ENCODE results near the gene MRNIP. TPM values are rescaled to one million over a fixed set of nuclear protein-coding genes. Genes with fewer than 3 reads are reported as not detected.
A peak's percentile ranks its signal among the peaks of the same experiment; 100 is the strongest.
"Not testable (repeated sequence)": the region's sequence is repeated elsewhere in the genome, so short reads cannot be mapped to it uniquely, and the experiment has no call there.

MRNIP gene
- total RNA-seq, 1 donor: 13.2 TPM

DNA sequence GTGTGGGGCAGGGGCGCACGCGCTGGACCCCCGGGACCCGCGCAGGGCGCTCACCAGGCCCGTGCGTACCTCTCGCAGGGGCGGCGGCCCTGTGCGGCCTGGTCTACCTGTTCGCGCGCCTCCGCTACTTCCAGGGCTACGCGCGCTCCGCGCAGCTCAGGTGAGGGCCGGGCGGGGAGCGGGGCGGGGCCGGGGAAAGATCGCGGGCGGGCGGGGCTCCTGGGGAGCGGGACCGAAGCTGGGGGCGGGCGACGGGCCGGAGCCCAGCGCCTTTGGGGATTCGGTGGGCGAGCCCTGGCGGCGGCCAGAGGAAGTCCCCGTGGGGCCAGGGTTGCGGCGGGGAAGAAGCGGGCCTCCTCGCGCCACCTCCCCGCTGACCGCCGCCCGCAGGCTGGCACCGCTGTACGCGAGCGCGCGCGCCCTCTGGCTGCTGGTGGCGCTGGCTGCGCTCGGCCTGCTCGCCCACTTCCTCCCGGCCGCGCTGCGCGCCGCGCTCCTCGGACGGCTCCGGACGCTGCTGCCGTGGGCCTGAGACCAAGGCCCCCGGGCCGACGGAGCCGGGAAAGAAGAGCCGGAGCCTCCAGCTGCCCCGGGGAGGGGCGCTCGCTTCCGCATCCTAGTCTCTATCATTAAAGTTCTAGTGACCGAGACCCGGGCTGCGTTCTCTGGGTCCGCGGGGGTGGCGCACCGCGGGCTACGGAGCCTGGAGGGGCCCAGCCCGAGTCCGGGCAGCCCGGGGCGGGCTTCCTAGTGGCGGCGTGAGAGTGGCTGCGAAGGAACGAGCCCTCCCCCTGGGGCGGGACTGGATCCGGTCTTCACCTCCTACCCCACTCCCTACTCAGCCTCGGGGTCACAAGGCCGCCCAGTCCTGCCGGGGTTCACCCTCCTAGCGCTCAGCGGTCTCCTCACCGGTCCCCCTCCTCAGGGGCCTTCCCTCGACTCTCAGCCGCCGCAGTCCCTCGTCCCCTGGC is 62.5 kb downstream of the MRNIP start:
- no peaks in the 10 kb centered on the region for H3K27me3 ChIP-seq (ENCODE audit: insufficient read depth, low read length)
- H3K4me1 ChIP-seq (ENCODE audit: insufficient read depth, low read length): peaks cover 48% of the 10 kb centered on the region
- no peaks in the 10 kb centered on the region for H3K9me3 ChIP-seq (ENCODE audit: low read depth, low read length)
- H3K4me3 ChIP-seq (ENCODE audit: low read length): peak overlapping the region; percentile 38

DNA sequence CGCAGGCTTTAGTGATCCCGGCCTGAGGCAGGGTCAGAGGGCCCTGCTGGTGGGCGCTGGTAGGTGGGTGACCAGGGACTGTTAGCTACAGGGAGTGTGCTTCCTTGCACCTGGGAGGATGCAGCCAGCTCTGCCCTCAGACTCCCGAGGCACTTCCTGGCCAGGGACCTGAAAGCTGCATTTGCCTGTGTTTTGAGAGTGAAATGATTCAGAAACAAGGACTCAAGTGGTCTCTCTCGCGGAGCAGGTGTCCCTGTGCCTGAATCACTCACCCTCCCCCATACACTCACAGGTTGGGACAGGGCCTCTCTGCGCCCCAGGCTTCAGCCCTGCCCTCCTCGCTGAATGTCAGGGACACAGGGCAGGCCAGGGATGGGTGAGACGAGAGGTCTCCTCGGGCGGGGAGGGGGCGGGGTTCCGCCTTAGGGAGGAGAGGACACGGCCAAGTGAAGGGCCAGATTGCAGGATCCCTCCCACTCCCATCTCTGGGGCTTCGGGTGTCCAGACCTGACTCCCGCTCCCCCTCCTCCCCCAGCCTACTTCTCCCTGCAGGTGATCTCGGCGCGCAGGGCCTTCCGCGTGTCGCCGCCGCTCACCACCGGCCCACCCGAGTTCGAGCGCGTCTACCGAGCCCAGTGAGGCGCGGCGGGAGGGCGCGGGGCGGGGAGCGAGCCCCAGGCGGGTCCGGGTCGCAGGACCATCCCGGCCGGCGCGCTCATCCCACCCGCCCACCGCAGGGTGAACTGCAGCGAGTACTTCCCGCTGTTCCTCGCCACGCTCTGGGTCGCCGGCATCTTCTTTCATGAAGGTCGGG is 63.4 kb downstream of the MRNIP start:
- H3K4me3 ChIP-seq (ENCODE audit: low read length): peak overlapping the region; percentile 38
- peaks cover 48% of the 10 kb centered on the region for H3K4me1 ChIP-seq (ENCODE audit: insufficient read depth, low read length)
- no peaks in the 10 kb centered on the region for H3K27me3 ChIP-seq (ENCODE audit: insufficient read depth, low read length)
- H3K9me3 ChIP-seq (ENCODE audit: low read depth, low read length): no peaks in the 10 kb centered on the region

DNA sequence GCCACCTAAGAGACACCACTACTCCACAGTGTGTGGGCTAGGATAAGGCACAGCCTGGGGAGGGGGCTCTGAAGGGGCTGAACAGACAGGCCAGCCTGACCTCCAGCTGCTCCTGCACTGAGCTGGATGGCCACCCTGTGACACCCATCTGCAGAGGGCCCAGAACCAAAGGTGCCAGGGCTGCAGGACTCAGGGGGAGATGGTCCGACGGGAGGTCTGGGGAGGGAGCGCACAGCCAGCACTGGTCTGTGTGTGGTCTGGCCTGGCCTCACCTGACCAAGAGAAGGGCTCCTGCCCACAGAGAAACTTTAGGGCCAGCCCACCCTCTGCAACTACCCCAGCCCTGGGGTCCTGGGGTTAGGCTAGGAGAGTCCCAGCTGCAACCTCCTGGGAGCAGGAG is 64.0 kb downstream of the MRNIP start:
- Histone ChIP-seq H3K4me3 (ENCODE audit: low read length) (no peak overlapping the region), H3K4me1 (ENCODE audit: insufficient read depth, low read length) (peaks cover 48% of the 10 kb centered on the region), H3K9me3 (ENCODE audit: low read depth, low read length) (no peaks in the 10 kb centered on the region), H3K27me3 (ENCODE audit: insufficient read depth, low read length) (no peaks in the 10 kb centered on the region)

DNA sequence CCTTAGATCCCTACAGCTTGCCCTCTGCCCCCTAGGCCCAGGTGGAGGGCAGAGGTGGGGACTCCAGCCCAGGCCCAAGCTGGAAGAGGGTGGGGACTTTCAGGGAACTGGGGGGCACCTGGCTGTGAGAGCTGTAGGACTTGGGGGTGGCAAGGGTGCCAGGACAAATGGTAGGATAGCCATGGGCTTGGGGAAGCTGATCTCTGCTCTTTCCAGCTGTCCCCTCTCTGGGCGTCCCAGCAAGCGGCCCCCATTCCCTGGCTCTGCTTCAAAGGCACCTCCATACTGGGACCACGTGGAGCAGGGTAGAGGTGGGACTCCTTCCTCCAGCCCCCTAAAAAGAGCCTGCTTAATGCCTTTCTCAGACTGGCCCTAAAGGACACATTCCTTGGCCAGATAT is 64.4 kb downstream of the MRNIP start:
- H3K4me3 ChIP-seq (ENCODE audit: low read length): no peak overlapping the region
- peaks cover 48% of the 10 kb centered on the region for H3K4me1 ChIP-seq (ENCODE audit: insufficient read depth, low read length)

DNA sequence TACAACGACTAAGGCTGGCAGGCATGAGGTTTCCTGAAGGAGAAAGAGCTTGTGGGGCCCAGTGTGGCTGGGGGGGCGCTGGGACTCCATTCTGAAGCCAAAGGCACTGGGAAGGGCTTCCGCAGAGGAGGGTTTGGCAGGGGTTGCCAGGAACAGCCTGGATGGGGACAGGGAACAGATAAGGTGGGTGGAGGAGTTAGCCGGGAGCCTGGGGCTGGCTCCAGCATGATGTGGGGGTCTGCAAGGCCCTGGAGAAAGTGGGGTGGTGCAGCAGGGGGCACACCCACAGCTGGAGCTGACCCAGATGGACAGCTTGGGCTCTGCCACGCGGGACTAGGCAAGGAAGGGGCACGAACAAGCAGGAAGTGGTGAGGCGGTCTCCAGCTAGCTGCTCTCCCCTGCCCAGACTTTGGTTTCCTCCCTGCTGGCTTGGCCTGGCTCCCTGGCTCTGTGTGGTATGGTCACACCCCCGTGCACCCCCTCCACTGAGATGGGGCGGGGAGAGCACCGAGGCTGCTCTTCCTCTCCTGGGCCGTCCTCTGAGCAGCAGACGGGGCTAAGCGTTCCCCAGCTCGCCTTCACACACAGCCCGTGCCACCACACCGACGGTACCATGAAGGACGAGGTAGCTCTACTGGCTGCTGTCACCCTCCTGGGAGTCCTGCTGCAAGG is 65.0 kb downstream of the MRNIP start, which contains the start of gene LTC4S:
Gene LTC4S (plus strand): TSS at position 519 of the 672 bp plus-strand sequence. CDS start 95 bp downstream, at position 614.
- Histone ChIP-seq H3K9me3 (ENCODE audit: low read depth, low read length) (no peaks in the 10 kb centered on the region), H3K4me1 (ENCODE audit: insufficient read depth, low read length) (peaks cover 48% of the 10 kb centered on the region), H3K4me3 (ENCODE audit: low read length) (no peak within 1 kb of the TSS), H3K27me3 (ENCODE audit: insufficient read depth, low read length) (no peaks in the 10 kb centered on the region)

More for the DNA sequence above, 64.4 kb downstream of the MRNIP start:
- Histone ChIP-seq H3K27me3 (ENCODE audit: insufficient read depth, low read length) (no peaks in the 10 kb centered on the region), H3K9me3 (ENCODE audit: low read depth, low read length) (no peaks in the 10 kb centered on the region)

DNA sequence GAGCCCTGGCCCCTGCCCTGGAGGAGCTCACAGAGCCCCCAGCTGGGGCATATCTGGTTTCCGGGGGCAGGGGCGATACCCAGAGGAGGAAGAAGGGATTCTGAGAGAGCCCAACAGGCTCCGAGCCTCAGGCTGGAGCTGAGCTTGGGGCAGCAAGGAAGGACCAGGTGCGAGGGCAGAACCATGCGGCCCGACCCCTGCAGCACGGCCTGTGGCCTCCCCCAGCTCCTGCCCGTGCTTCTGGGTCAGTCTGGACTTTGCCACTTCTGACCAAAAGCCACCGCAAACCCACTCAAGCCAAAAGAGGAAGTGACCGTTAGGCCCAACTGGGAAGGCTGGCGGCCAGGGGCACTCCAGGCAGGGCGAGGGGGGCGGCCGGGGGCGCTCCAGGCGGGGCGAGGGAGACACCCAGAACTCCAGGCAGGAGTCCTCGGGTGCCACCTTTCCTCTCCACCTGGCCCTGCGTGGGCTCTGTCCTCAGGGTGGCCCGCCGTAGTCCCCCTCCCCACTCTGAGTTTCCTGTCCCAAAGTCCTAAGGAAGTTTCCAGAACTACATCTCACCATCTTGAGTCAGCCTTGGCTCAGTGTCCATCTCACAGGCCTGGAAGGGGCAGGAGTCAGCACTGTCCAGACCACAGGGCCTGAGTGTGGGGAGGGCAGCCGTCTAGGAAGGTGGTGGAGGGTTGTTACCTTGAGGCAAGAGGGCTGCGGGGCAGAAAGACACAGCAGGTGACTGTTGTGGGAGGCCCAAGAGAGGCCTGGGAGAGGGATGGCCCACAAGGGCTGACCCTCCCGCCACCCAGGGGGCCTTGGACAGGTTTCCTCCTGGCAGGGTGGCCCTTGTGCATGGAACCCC is 65.8 kb downstream of the MRNIP start:
- Histone ChIP-seq H3K4me3 (ENCODE audit: low read length) (no peak overlapping the region), H3K27me3 (ENCODE audit: insufficient read depth, low read length) (no peaks in the 10 kb centered on the region), H3K9me3 (ENCODE audit: low read depth, low read length) (no peaks in the 10 kb centered on the region), H3K4me1 (ENCODE audit: insufficient read depth, low read length) (peaks cover 48% of the 10 kb centered on the region)

DNA sequence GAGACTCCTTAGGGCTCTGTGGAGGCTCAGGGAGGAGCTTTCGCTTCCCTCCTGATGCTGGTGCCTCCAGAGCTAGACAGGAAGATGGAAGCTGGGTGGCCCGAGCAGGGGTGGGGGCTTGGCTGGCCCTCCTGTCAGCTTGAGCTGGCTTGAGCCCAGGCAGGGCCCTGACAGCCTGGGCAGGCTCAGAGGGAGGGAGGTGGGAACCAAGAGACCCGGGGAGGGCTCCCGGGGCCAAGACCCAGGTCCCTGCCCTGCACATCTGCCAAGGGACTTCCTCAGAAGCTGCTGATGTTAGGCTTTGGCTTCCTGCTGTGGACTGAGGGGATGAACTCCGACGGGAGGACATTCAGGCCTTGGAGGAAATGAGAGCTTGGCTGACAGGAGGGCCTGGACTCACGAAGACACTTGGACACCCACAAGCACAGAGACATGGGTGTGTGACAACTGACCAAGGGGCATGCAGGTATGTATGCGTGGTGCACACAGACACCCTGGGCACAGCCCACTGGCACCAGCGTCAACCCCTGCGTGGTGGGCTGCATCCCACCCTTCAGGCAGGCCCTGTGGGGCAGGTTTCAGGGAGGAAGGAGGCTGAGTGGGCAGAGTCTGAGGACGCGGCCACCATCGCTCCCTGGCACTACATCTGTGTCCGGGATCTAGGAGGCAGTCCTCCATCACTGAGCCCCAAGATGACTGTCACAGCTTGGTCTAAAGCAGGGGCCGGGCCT is 66.6 kb downstream of the MRNIP start:
- peaks cover 47% of the 10 kb centered on the region for H3K4me1 ChIP-seq (ENCODE audit: insufficient read depth, low read length)
- H3K9me3 ChIP-seq (ENCODE audit: low read depth, low read length): no peaks in the 10 kb centered on the region
- no peaks in the 10 kb centered on the region for H3K27me3 ChIP-seq (ENCODE audit: insufficient read depth, low read length)
- H3K4me3 ChIP-seq (ENCODE audit: low read length): no peak overlapping the region

DNA sequence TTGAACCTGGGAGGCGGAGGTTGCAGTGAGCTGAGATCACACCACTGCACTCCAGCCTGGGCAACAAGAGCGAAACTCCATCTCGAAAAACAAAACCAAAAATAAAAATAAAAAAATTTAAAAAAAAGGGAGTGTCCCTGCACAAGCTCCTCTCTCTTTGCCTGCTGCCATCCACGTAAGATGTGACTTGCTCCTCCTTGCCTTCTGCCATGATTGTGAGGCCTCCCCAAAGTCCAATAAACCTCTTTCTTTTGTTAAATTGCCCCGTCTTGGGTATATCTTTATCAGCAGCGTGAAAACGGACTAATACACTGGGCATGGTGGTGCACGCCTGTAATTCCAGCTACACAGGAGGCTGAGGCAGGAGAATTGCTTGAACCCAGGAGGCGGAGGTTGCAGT is 69.3 kb downstream of the MRNIP start:
- H3K27me3 ChIP-seq (ENCODE audit: insufficient read depth, low read length); H3K9me3 ChIP-seq (ENCODE audit: low read depth, low read length); H3K4me3 ChIP-seq (ENCODE audit: low read length): not testable (repeated sequence)
- H3K4me1 ChIP-seq (ENCODE audit: insufficient read depth, low read length): peaks cover 26% of the 10 kb centered on the region

DNA sequence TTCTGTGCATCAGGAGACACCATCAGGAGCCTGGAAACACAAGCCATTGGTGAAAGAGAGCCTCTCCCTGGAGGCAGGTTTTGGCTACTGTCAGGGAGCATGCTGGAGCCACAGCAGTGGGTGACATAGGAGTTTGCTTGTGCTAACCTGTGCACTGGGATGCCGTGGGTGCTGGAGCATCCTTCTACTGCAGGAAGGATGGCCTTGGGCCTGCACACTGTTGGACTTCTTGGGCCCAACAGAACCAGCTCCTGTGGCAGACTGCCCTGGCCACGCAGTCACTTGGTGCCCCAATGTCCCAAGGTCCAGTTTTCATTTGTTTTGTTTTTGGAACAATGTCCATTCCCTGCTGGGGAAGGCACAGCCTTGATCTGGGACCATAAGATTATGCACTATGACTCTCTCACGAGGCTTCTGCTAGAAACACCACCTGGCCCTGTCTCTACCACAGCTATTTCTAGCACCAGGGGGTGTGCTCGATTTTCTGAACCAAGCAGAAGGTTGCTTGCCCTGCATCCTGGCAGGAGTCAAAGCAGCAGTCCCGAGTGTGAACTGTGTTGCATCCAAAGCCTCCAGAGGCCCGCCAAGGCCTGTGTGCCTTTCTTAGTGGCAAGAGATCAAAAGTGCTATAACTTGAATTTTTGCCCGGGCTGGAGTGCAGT is 70.3 kb downstream of the MRNIP start:
- Histone ChIP-seq H3K27me3 (ENCODE audit: insufficient read depth, low read length) (no peaks in the 10 kb centered on the region), H3K4me3 (ENCODE audit: low read length) (no peak overlapping the region), H3K9me3 (ENCODE audit: low read depth, low read length) (no peaks in the 10 kb centered on the region), H3K4me1 (ENCODE audit: insufficient read depth, low read length) (peaks cover 16% of the 10 kb centered on the region)

Other genes with a start within 250 kb of the MRNIP start
- 1,084 TPM for gene HNRNPH1, start 235.1 kb downstream of the MRNIP start, total RNA-seq
- gene CBY3, start 177.8 kb downstream of the MRNIP start, total RNA-seq: 0.52 TPM
- gene CANX, start 159.8 kb downstream of the MRNIP start, total RNA-seq: 273 TPM
- 14.0 TPM for gene MAML1, start 126.0 kb downstream of the MRNIP start, total RNA-seq
- gene LTC4S, start 64.8 kb downstream of the MRNIP start, total RNA-seq: 2.5 TPM
- 56.0 TPM for gene MGAT4B, start 52.0 kb downstream of the MRNIP start, total RNA-seq
- 229 TPM for gene SQSTM1, start 37.9 kb downstream of the MRNIP start, total RNA-seq
- 36.2 TPM for gene TBC1D9B, start 49.1 kb upstream of the MRNIP start, total RNA-seq
- 128 TPM for gene RNF130, start 212.9 kb upstream of the MRNIP start, total RNA-seq